ENCODE results near the gene TIMD4. TPM values are rescaled to one million over a fixed set of nuclear protein-coding genes. Genes with fewer than 3 reads are reported as not detected.

Gene TIMD4
- total and polyA plus RNA-seq, 2 experiments from 2014 or later = not detected

GRCh38 chr5:156914371-156914737 is 48.7 kb downstream of the TIMD4 start:
- no peaks in the 10 kb centered on the region for H3K9me3 Mint-ChIP-seq
- Histone ChIP-seq H2AFZ (no peak overlapping the region), H3K4me1 (ENCODE audit: insufficient read depth) (peaks cover 39% of the 10 kb centered on the region), H3F3A (replicated peaks; ENCODE audit: low read depth) (peaks cover 14% of the 10 kb centered on the region; the same call in 1 of the 2 replicates), H3K27ac (ENCODE audit: low read depth) (peak overlapping the region; percentile 97), H3K36me3 (ENCODE audit: insufficient read depth) (no peaks in the 10 kb centered on the region), H3K9me2 (ENCODE audit: insufficient read depth) (peaks cover 9% of the 10 kb centered on the region; the same call in 1 of the 2 replicates), H4K20me1 (replicated peaks; ENCODE audit: insufficient read depth) (no peaks in the 10 kb centered on the region), H3K27me3 (ENCODE audit: insufficient read depth) (no peaks in the 10 kb centered on the region), H3K4me3 (0 out of 2 replicates have a peak overlapping the region, but pooled peaks have one; percentile 1), H3K4me2 (peak overlapping the region; percentile 4; the same call in 1 of the 2 replicates), H3K79me2 (replicated peaks; ENCODE audit: insufficient read depth) (no peaks in the 10 kb centered on the region)
- peak overlapping the region; percentile 27; the same call in 2 of the 3 replicates for H3K4me3 Mint-ChIP-seq
- DNase-seq (ENCODE audit: low spot score) (no peak), ATAC-seq (peak; percentile 57)
- H3K4me1 Mint-ChIP-seq = peaks cover 50% of the 10 kb centered on the region
- peaks cover 2% of the 10 kb centered on the region; the same call in 2 of the 3 replicates for H3K36me3 Mint-ChIP-seq (ENCODE audit: low read depth)
- H3K27me3 Mint-ChIP-seq (ENCODE audit: insufficient read depth, low read depth, poor library complexity) = peaks cover 10% of the 10 kb centered on the region
- TF ChIP-seq ZNF462 (CRISPR knock-in tag; IDR thresholded peaks at IDR 0.05) (peak; percentile 34), POLR2AphosphoS5 (IDR thresholded peaks at IDR 0.05; ENCODE audit: low read depth) (no peak), ETS1 (IDR thresholded peaks at IDR 0.05) (no peak), CREB1 (CRISPR knock-in tag; IDR thresholded peaks at IDR 0.05; ENCODE audit: low read depth) (peak; percentile 40; the same call in 1 of the 2 replicates), ZNF114 (CRISPR knock-in tag; IDR thresholded peaks at IDR 0.05) (0 out of 2 replicates have a peak, but pooled peaks have one; percentile 78), REST (IDR thresholded peaks at IDR 0.05; ENCODE audit: unreplicated experiment) (no peak), ZNF331 (CRISPR knock-in tag; IDR thresholded peaks at IDR 0.05; ENCODE audit: low read depth) (no peak)
- H3K27ac Mint-ChIP-seq = peak overlapping the region; percentile 98
